Esophagus muscularis mucosa (tissue), 4 donors: ENCODE data around the gene GATB. TPM values are rescaled to one million over a fixed set of nuclear protein-coding genes. Genes with fewer than 3 reads are reported as not detected.

Experiments
- DNase-seq: peaks from one replicate; pipeline ENCODE4 v3.0.0-alpha.2; 2017; ENCODE audit errors: extremely low spot score
- H3K27ac ChIP-seq, 4 donors: fragments of 200-600 bp; sonication (generic); replicated peaks in 1 of 4; 1 replicate in 3 of 4; 2 replicates in 1 of 4; pipeline ENCODE4 v1.5.1; 2016 to 2019; ENCODE audit warnings: mild to moderate bottlenecking in 1 of 4
- H3K27me3 ChIP-seq, 4 donors: fragments of 200-600 bp; sonication (generic); one replicate each; pipeline versions ENCODE4 v1.5.1 to v1.6.0; 2016 to 2019
- H3K36me3 ChIP-seq, 4 donors: fragments of 200-600 bp; sonication (generic); one replicate each; pipeline ENCODE4 v1.5.1; 2016 to 2019
- H3K4me1 ChIP-seq, 4 donors: fragments of 200-600 bp; sonication (generic); one replicate each; pipeline ENCODE4 v1.5.1; 2016 to 2019
- H3K4me3 ChIP-seq, 4 donors: fragments of 200-600 bp; sonication (generic); 1 replicate in 2 of 4; 2 replicates in 2 of 4; pipeline ENCODE4 v1.5.1; 2016 to 2019; ENCODE audit warnings: mild to moderate bottlenecking in 4 of 4, moderate library complexity in 1 of 4
- H3K9me3 ChIP-seq, 4 donors: fragments of 200-600 bp; sonication (generic); 1 replicate in 3 of 4; 2 replicates in 1 of 4; pipeline ENCODE4 v1.5.1; 2016 to 2019
- EP300 ChIP-seq: sonication (generic); formaldehyde crosslinking; IDR thresholded peaks from one replicate; pipeline ENCODE4 v1.6.1; 2017; ENCODE audit warnings: antibody characterized with exemption
- POLR2A ChIP-seq: fragments of 450-650 bp; IDR thresholded peaks from one replicate; pipeline ENCODE4 v1.6.1; 2017; ENCODE audit warnings: antibody characterized with exemption, moderate library complexity, mild to moderate bottlenecking, low read depth
- POLR2AphosphoS5 ChIP-seq, 2 donors: sonication (generic); formaldehyde crosslinking; IDR thresholded peaks; one replicate each; pipeline ENCODE4 v1.6.1; 2017; ENCODE audit warnings: antibody characterized with exemption in 2 of 2
- WGBS: methylation state at CpG from one replicate; pipeline ENCODE4 v1.1.5; 2018; 5-methylcytosine and 5-hydroxymethylcytosine counted together
- intact Hi-C: fragments of 100-400 bp; cut with DNase I; formaldehyde crosslinking; loops from one replicate; pipeline ENCODE4 v1.15.1; 2023
- total RNA-seq, 4 donors: library from RNA; depleted of rRNA; stranded (reverse); fragments of >200 nt; gene quantifications; one replicate each; pipeline versions ENCODE4 v1.1.0 to v1.2.1, GENCODE V29; 2016
- TF ChIP-seq, protein P1 (sequence below), 3 experiments: fragments of 200-600 bp in 2 of 3; fragments of 450-650 bp in 1 of 3; sonication (generic) in 2 of 3; IDR thresholded peaks; one replicate each; pipeline ENCODE4 v1.5.1; 2017 to 2019; ENCODE audit warnings: antibody characterized with exemption in 3 of 3, mild to moderate bottlenecking in 2 of 3, moderate library complexity in 1 of 3

GATB gene
- total RNA-seq, 4 donors from 2014 or later, result 12.4 to 19.9 (median 16.4) TPM

DNA sequence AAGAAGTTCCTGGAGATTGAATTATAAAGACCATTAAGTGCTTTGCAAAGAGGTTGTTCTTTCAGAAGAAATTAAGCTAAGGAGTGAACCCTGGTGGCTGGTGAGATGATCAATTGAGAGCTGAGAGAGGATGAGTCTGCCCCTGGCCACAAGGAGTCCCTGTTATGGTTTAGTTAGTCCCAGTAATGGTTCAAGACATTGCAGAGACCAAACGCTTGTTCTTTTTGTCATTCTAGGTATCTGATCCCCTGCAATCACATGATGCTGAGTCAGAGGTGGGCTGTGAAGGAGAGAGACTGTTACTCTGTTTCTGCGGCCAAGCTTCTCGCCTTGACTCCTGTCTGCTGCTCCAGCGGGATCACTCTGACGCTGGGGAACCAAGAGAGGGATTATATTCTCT, 114.5 kb downstream of the GATB start:
- WGBS, result 80% methylated on average over 3 of the region's 5 CpGs
- Histone ChIP-seq H3K27me3 (no peaks in the 10 kb centered on the region), H3K36me3 (peaks cover 0 to 7% (median 0%) of the 10 kb centered on the region in 4 donors), H3K27ac (no peak overlapping the region), H3K4me3 (no peak overlapping the region), H3K4me1 (peaks cover 0 to under 1% (median 0%) of the 10 kb centered on the region in 4 donors), H3K9me3 (no peaks in the 10 kb centered on the region)
- no peak for TF ChIP-seq EP300
- TF ChIP-seq POLR2AphosphoS5 (IDR thresholded peaks at IDR 0.05), result no peak
- TF ChIP-seq, protein P1, sequence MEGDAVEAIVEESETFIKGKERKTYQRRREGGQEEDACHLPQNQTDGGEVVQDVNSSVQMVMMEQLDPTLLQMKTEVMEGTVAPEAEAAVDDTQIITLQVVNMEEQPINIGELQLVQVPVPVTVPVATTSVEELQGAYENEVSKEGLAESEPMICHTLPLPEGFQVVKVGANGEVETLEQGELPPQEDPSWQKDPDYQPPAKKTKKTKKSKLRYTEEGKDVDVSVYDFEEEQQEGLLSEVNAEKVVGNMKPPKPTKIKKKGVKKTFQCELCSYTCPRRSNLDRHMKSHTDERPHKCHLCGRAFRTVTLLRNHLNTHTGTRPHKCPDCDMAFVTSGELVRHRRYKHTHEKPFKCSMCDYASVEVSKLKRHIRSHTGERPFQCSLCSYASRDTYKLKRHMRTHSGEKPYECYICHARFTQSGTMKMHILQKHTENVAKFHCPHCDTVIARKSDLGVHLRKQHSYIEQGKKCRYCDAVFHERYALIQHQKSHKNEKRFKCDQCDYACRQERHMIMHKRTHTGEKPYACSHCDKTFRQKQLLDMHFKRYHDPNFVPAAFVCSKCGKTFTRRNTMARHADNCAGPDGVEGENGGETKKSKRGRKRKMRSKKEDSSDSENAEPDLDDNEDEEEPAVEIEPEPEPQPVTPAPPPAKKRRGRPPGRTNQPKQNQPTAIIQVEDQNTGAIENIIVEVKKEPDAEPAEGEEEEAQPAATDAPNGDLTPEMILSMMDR (IDR thresholded peaks at IDR 0.05), result no peak
- TF ChIP-seq POLR2A, result no peak
- intact Hi-C loops, result no loop called here
- DNase-seq, result no peak

DNA sequence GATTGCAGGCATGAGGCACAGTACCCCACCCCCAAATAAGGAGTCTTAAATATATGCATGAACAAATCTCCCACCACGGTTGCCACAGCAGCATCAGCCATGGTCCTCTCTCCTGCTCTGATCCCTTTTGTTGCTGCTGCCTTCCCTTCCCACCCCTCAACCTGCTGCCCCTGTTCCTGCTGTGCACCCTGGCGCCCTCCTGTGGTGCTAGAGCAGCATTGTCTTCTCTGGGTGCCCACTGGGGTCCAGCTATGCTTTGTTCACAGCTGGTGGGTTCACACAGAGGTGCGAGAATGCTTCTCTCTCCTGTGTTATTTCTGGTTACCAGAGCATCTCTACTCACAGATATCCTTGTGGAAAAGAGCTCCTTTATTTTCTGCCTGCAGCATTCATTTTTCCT, 116.2 kb downstream of the GATB start:
- Histone ChIP-seq H3K27me3 (no peaks in the 10 kb centered on the region), H3K4me1 (peaks cover 0 to 3% (median 0%) of the 10 kb centered on the region in 4 donors), H3K9me3 (no peaks in the 10 kb centered on the region), H3K27ac (no peak overlapping the region), H3K4me3 (no peak overlapping the region), H3K36me3 (no peaks in the 10 kb centered on the region)
- TF ChIP-seq, protein P1 (IDR thresholded peaks at IDR 0.05), result no peak
- TF ChIP-seq POLR2AphosphoS5 (IDR thresholded peaks at IDR 0.05) (no peak), EP300 (no peak), POLR2A (no peak)
- DNase-seq, result no peak
- WGBS, result 39% methylated on average over 3 of the region's 3 CpGs
- intact Hi-C loops, result no loop called here

DNA sequence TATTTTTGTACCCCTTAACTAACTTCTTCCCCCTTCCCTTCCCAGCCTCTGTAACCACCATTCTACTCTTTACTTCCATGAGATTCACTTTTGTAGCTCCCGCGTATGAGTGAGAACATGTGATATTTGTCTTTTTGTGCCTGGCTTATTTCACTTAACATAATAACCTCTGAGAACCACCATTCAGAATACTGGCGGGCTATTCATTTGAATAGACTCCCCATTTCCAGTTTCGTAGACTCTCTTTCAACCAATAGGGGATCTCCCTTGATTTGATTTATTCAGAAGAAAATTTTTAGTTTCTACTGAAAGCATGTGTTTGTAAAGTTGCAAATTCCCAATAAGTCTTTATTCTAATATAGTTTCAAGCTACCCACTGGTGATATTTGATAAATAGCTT, 117.2 kb downstream of the GATB start:
- Histone ChIP-seq H3K27ac (no peak overlapping the region), H3K9me3 (no peaks in the 10 kb centered on the region), H3K27me3 (no peaks in the 10 kb centered on the region), H3K4me1 (peaks cover 0 to 3% (median 0%) of the 10 kb centered on the region in 4 donors), H3K36me3 (no peaks in the 10 kb centered on the region), H3K4me3 (no peak overlapping the region)
- DNase-seq, result no peak
- WGBS, result 98% methylated on average over 4 of the region's 4 CpGs
- TF ChIP-seq EP300 (no peak), POLR2A (no peak), POLR2AphosphoS5 (IDR thresholded peaks at IDR 0.05) (no peak)
- TF ChIP-seq, protein P1 (IDR thresholded peaks at IDR 0.05), result no peak
- intact Hi-C loops, result no loop called here

DNA sequence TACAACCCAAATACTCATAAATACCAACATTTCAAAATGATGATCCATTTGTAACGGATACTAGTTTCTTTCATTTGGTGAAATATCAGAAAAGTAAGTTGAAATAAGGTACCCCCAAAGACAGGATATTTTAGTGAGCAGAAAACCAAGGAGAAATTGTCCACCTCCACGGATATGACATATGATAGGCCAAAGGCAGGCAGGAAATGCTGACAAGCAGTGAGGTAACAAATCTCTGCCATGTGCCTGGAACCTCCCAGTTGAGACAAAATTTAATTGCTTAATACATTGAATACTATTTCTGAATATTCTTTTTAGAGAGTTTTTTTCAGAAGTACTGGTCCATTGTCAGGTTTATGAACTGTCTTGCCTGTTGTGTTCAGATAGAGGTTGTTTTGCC, 118.8 kb downstream of the GATB start:
- Histone ChIP-seq H3K36me3 (no peaks in the 10 kb centered on the region), H3K27ac (no peak overlapping the region), H3K4me1 (peaks cover 0 to 3% (median 0%) of the 10 kb centered on the region in 4 donors), H3K9me3 (no peaks in the 10 kb centered on the region), H3K4me3 (no peak overlapping the region), H3K27me3 (no peaks in the 10 kb centered on the region)
- DNase-seq, result no peak
- WGBS, result 89% methylated on average over 2 of the region's 2 CpGs
- intact Hi-C loops, result no loop called here
- TF ChIP-seq, protein P1 (IDR thresholded peaks at IDR 0.05), result no peak
- no peak for TF ChIP-seq EP300
- no peak for TF ChIP-seq POLR2A
- no peak for TF ChIP-seq POLR2AphosphoS5 (IDR thresholded peaks at IDR 0.05)

DNA sequence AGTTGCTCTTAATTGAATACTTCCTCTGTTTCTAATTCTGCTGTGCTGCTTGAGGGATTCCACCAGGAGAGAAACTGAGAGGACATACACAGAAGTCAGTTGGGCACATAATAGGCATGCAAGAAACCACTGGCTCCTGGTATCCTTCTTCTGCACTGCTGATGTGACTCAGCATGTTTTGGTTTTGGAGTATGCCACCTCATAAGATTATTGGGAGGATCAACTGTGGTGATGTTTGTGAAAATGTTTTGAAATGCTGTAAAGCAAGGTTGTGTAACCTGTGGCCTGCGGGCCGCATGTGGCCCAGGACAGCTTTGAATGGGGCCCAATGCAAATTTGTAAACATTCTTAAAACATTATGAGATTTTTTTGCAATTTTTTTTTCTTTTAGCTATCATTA, 119.6 kb downstream of the GATB start:
- Histone ChIP-seq H3K4me3 (no peak overlapping the region), H3K36me3 (no peaks in the 10 kb centered on the region), H3K4me1 (peaks cover 0 to 3% (median 0%) of the 10 kb centered on the region in 4 donors), H3K27ac (no peak overlapping the region), H3K9me3 (no peaks in the 10 kb centered on the region), H3K27me3 (no peaks in the 10 kb centered on the region)
- no peak for DNase-seq
- TF ChIP-seq POLR2AphosphoS5 (IDR thresholded peaks at IDR 0.05) (no peak), POLR2A (no peak), EP300 (no peak)
- TF ChIP-seq, protein P1 (IDR thresholded peaks at IDR 0.05), result no peak
- WGBS, result 87% methylated on average over 2 of the region's 2 CpGs
- intact Hi-C loops, result no loop called here
